GM21825 (cell line): ENCODE results near the gene EXOSC10.
"Not testable (repeated sequence)": the region's sequence is repeated elsewhere in the genome, so short reads cannot be mapped to it uniquely, and the experiment has no call there.

Experiments used
- ATAC-seq: cut with Tn5 transposase; IDR thresholded peaks from one replicate; pipeline ENCODE4 v1.9.1; 2021; ENCODE audit warnings: mild to moderate bottlenecking, moderate library complexity; ENCODE audit not compliant: unreplicated experiment

Gene EXOSC10

GRCh38 chr1:11024154-11024873 lies 75.4 kb downstream of the EXOSC10 start:
- ATAC-seq = no peak

GRCh38 chr1:11023201-11023600 lies 76.5 kb downstream of the EXOSC10 start:
- ATAC-seq = no peak

GRCh38 chr1:11019971-11020370 lies 79.7 kb downstream of the EXOSC10 start:
- ATAC-seq = no peak

- not testable (repeated sequence) for ATAC-seq
Observed at GRCh38 chr1:11019358-11019757, 80.3 kb downstream of the EXOSC10 start.
